GM13976 (cell line): ENCODE results near the gene TEAD2.

Source experiments
- DNase-seq: peaks from one replicate; pipeline ENCODE4 v3.0.0; 2012; ENCODE audit warnings: low spot score
- in situ Hi-C: fragments of 300-500 bp; cut with MboI; formaldehyde crosslinking; loops from one replicate; pipeline ENCODE4 v1.12.0; 2022; ENCODE audit warnings: low sequenced_read_pairs, mixed read lengths, inconsistent platforms; ENCODE audit not compliant: unreplicated experiment
- TF ChIP-seq, protein P1 (sequence below): IDR thresholded peaks from 2 replicates; pipeline ENCODE4 v1.5.1; 2012; ENCODE audit warnings: borderline replicate concordance, mild to moderate bottlenecking; ENCODE audit not compliant: insufficient read depth; ENCODE audit errors: extremely low read depth, missing control alignments, control extremely low read depth

Gene TEAD2

DNA sequence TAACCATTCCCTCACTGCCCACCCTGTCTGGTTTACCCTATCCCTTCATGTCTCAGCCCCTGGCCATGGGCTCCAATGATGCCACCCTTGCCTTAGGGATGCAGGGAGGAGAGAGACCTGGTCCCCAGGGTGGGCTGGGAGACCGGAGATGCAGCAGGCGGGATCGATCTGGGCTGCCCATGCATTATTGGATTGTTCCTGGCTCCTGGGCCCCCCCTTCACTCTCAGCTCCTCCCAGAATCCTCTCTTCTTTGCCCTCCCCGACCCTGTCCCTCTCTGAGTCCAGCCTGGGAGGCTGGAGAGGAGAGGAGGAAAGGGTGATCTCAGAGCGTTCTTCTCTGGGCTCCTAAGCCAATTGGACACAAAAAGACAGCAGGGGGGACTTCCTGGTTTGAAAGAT is 31.7 kb upstream of the TEAD2 start:
- in situ Hi-C loops: no loop called here
- no peak for DNase-seq
- TF ChIP-seq, protein P1, sequence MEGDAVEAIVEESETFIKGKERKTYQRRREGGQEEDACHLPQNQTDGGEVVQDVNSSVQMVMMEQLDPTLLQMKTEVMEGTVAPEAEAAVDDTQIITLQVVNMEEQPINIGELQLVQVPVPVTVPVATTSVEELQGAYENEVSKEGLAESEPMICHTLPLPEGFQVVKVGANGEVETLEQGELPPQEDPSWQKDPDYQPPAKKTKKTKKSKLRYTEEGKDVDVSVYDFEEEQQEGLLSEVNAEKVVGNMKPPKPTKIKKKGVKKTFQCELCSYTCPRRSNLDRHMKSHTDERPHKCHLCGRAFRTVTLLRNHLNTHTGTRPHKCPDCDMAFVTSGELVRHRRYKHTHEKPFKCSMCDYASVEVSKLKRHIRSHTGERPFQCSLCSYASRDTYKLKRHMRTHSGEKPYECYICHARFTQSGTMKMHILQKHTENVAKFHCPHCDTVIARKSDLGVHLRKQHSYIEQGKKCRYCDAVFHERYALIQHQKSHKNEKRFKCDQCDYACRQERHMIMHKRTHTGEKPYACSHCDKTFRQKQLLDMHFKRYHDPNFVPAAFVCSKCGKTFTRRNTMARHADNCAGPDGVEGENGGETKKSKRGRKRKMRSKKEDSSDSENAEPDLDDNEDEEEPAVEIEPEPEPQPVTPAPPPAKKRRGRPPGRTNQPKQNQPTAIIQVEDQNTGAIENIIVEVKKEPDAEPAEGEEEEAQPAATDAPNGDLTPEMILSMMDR: no peak

DNA sequence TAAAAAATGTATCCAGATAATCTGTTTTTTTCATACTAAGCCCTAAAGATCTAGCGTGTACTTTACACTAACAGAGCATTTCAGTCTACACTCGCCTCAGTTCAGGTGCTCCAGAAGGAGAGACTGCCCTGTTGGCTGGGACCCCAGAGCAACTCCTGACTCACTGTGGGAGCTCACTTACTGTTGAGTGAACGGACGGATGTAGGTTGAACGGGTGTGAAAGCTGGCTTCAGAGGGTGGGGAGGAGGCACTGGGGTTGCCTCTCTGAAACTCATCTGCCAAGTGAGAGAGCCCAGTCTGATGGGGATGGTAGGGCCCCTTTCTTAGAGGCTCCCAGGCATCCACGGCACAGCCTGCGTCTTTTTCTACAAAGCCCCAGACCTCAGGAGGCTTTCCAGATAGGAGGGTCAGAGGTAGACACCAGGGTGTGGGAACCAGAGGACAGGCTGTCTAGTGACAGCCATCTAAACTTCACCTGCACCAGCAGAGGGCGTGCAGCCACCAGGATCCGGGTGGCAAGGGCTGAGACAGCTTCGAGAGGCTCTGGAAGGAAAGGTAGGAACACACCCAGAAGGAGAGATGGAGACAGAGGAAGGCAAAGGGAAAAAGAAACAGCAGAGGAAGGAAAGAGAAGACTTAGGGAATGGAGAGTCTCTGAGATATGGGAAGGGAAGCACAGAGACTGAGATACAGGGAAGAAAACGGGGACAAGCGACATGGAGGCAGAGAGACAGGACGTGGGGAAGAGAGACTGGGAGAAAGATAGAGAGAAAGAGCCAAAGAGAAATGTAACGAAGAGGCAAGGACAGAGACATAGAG is 29.6 kb upstream of the TEAD2 start:
- peak; percentile 86 for DNase-seq
- TF ChIP-seq, protein P1: peak; percentile 83
- in situ Hi-C loops: no loop called here

- in situ Hi-C loops: no loop called here
- TF ChIP-seq, protein P1: no peak
- DNase-seq: no peak
These were observed 28.7 kb upstream of the TEAD2 start for GRCh38 chr19:49390929-49391359.

- in situ Hi-C loops: no loop called here
- TF ChIP-seq, protein P1: no peak
- no peak for DNase-seq
These were observed 28.1 kb upstream of the TEAD2 start for GRCh38 chr19:49390131-49390928.

GRCh38 chr19:49389406-49389805 is 27.2 kb upstream of the TEAD2 start:
- DNase-seq: no peak
- in situ Hi-C loops: no loop called here
- TF ChIP-seq, protein P1: no peak

DNA sequence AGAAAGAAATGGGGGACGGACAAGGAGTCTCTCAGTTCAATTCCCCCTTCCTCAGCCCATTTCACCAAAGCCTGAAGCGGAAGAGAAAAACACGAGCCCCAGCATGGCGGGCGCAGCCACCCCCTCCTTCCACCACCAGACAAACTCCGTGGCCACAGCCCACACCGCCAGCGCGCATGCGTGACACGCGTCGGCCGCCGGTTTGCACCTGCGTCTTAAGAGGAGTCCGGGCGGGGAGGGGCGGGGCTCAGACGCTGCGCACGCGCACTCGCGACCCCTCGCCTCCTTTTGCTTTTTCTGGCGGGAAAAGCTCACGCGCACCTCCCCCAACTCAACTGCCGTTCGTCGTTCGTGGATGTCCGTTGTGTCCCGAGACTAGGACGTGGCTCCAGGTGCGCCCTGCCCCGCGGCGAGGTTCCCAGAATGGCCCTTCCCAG is 25.7 kb upstream of the TEAD2 start, which contains the start of gene KASH5:
TSS of gene KASH5 (plus strand) at position 314 of the 437 bp plus-strand sequence. CDS start 2,635 bp downstream, outside the sequence.
- TF ChIP-seq, protein P1: no peak
- peak; percentile 95 for DNase-seq
- in situ Hi-C loops: no loop called here
